Ovary (tissue), 9 donors: Measurements from ENCODE around the gene RRAGB. TPM values are rescaled to one million over a fixed set of nuclear protein-coding genes. Genes with fewer than 3 reads are reported as not detected.

Source experiments
- DNase-seq, 5 donors: peaks; one replicate each; pipeline ENCODE4 v3.0.0-alpha.2; 2019 to 2020
- H3K27ac ChIP-seq, 2 donors: fragments of 200-600 bp; one replicate each; pipeline versions ENCODE4 v1.5.1 to v1.8.0; 2019 to 2022
- H3K27me3 ChIP-seq: fragments of 200-600 bp; one replicate; pipeline ENCODE4 v1.8.0; 2022
- H3K36me3 ChIP-seq: fragments of 200-600 bp; sonication (generic); one replicate; pipeline ENCODE4 v1.5.1; 2019
- H3K4me1 ChIP-seq: one replicate; pipeline ENCODE4 v1.8.1; 2013; ENCODE audit warnings: mild to moderate bottlenecking, moderate library complexity; ENCODE audit not compliant: insufficient read depth
- H3K4me3 ChIP-seq: fragments of 200-600 bp; sonication (generic); one replicate; pipeline ENCODE4 v1.5.1; 2017
- H3K9me3 ChIP-seq, 2 donors: fragments of 200-600 bp in 1 of 2; sonication (generic) in 1 of 2; one replicate each; pipeline versions ENCODE4 v1.5.1 to v1.8.1; 2013 to 2019; ENCODE audit warnings: mild to moderate bottlenecking in 1 of 2, moderate library complexity in 1 of 2
- CTCF ChIP-seq, 3 donors: fragments of 450-650 bp in 2 of 3; fragments of 200-600 bp in 1 of 3; IDR thresholded peaks; one replicate each; pipeline versions ENCODE4 v1.5.1 to v1.8.0; 2016 to 2022; ENCODE audit warnings: antibody characterized with exemption in 3 of 3, mild to moderate bottlenecking in 1 of 3
- EP300 ChIP-seq: sonication (generic); formaldehyde crosslinking; IDR thresholded peaks from one replicate; pipeline ENCODE4 v1.6.1; 2017; ENCODE audit warnings: antibody characterized with exemption
- POLR2A ChIP-seq: fragments of 450-650 bp; IDR thresholded peaks from one replicate; pipeline ENCODE4 v1.6.1; 2017; ENCODE audit warnings: antibody characterized with exemption, mild to moderate bottlenecking, moderate library complexity
- WGBS, 3 donors: extraction: QIAGEN DNeasy Blood & Tissue Kit in 1 of 3; methylation state at CpG; one replicate each; pipeline versions ENCODE4 v1.1.5 to v1.1.7; 2013 to 2017; 5-methylcytosine and 5-hydroxymethylcytosine counted together
- intact Hi-C, 4 donors: fragments of 100-400 bp; cut with DNase I; formaldehyde crosslinking; loops; one replicate each; pipeline versions ENCODE4 v1.11.0 to v1.15.1; 2022 to 2023
- polyA plus RNA-seq, 2 donors: library from polyadenylated mRNA; stranded (reverse); fragments of 200-250 nt in 1 of 2; fragments of 350-450 nt in 1 of 2; fragmentation: Illumina TruSeq in 1 of 2; extraction: RNeasy Lipid Tissue Mini Kit (QIAGEN cat#74804) in 1 of 2; gene quantifications; one replicate each; pipeline ENCODE4 v1.2.3, GENCODE V29; 2013 to 2014
- total RNA-seq, 7 donors: library from RNA; depleted of rRNA in 2 of 7; stranded (reverse); fragments of >200 nt in 2 of 7; fragmentation: NEBNext Ultra II Directional in 3 of 7; extraction: Animal tissue kit (Norgen Biotek cat#: 25700) in 3 of 7; gene quantifications; one replicate each; pipeline versions ENCODE4 v1.1.0 to v1.2.4, GENCODE V29; 2016 to 2023
- donor health status: DM: no; HTN: no; CAD: no; lungs with moderate emphysema.
- donor health status: DM: no; HTN: no; CAD: no.
- donor health status: Bipolar disorder and iron deficiency.
- donor health status: DM: yes; HTN: yes; CAD: no.
- donor health status: DM: no; HTN: no; CAD: no.
- donor health status: DM: yes; HTN: yes; CAD: no.

The RRAGB gene
- total and polyA plus RNA-seq, 9 donors = 17.7 to 28.3 (median 25.8) TPM

- no peak overlapping the region for H3K4me3 ChIP-seq
- H3K27ac ChIP-seq = no peak overlapping the region
- WGBS, 3 donors = 81 to 88% (median 86%) methylated on average over 1 of the region's 1 CpG
- H3K27me3 ChIP-seq = no peaks in the 10 kb centered on the region
- no peaks in the 10 kb centered on the region for H3K9me3 ChIP-seq
- intact Hi-C loops = no loop called here
- no peak for DNase-seq
- no peak for TF ChIP-seq CTCF (IDR thresholded peaks at IDR 0.05)
- TF ChIP-seq POLR2A = no peak
- no peak for TF ChIP-seq EP300
- no peaks in the 10 kb centered on the region for H3K4me1 ChIP-seq
- no peaks in the 10 kb centered on the region for H3K36me3 ChIP-seq
Measured at GRCh38 chrX:55794405-55794804, 76.9 kb downstream of the RRAGB start.

DNA sequence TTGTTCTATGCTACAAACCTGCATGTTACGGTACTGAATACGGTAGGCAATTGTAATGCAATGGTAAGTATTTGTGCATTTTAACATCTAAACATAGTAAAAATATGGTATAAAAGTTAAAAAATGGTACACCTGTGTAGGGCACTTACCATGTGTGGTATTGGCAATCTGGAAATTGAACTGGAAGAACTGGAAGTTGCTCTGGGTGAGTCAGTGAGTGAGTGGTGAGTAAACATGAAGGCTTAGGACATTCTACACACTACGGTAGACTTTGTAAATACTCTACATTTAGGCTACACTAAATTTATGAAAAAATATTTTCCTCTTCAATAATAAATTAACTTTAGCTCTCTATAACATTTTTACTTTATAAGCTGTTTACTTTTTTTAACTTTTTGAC, 78.9 kb downstream of the RRAGB start:
- DNase-seq = no peak
- intact Hi-C loops = no loop called here
- no peaks in the 10 kb centered on the region for H3K4me1 ChIP-seq
- WGBS, 3 donors = 28 to 47% (median 43%) methylated on average over 3 of the region's 3 CpGs
- no peaks in the 10 kb centered on the region for H3K36me3 ChIP-seq
- no peaks in the 10 kb centered on the region for H3K27me3 ChIP-seq
- no peaks in the 10 kb centered on the region for H3K9me3 ChIP-seq
- H3K27ac ChIP-seq = no peak overlapping the region
- no peak overlapping the region for H3K4me3 ChIP-seq
- TF ChIP-seq EP300 (no peak), POLR2A (no peak), CTCF (IDR thresholded peaks at IDR 0.05) (no peak)

- TF ChIP-seq EP300 = no peak
- TF ChIP-seq POLR2A = no peak
- no peak for TF ChIP-seq CTCF (IDR thresholded peaks at IDR 0.05)
- no peaks in the 10 kb centered on the region for H3K27me3 ChIP-seq
- H3K4me3 ChIP-seq = no peak overlapping the region
- no peak for DNase-seq
- 22 to 28% (median 28%) methylated on average over 1 of the region's 1 CpG for WGBS, 3 donors
- no peaks in the 10 kb centered on the region for H3K9me3 ChIP-seq
- intact Hi-C loops = no loop called here
- no peaks in the 10 kb centered on the region for H3K4me1 ChIP-seq
- no peak overlapping the region for H3K27ac ChIP-seq
- H3K36me3 ChIP-seq = no peaks in the 10 kb centered on the region
Measured at GRCh38 chrX:55801811-55802210, 84.3 kb downstream of the RRAGB start.

Other genes with a start within 250 kb of the RRAGB start
- gene USP51, start 227.9 kb upstream of the RRAGB start, total RNA-seq = 10 to 100 TPM in 1 of 7 donors, 1 to 10 TPM in 6; 4.0 to 12.1 (median 8.1) TPM
- gene USP51, start 227.9 kb upstream of the RRAGB start, polyA plus RNA-seq = 1 to 10 TPM; 2.8 to 8.2 TPM
- gene FOXR2, start 94.3 kb upstream of the RRAGB start, total RNA-seq = not detected
- gene FOXR2, start 94.3 kb upstream of the RRAGB start, polyA plus RNA-seq = not detected